Bronchial epithelial cell (primary cell): ENCODE results near the gene KCTD1. TPM values are rescaled to one million over a fixed set of nuclear protein-coding genes. Genes with fewer than 3 reads are reported as not detected.

Experiments
- DNase-seq: peaks from one replicate; pipeline ENCODE4 v3.0.0-alpha.2; 2010; ENCODE audit warnings: low read depth
- FAIRE-seq: peaks from 2 replicates; lab custom pipeline; 2011; peaks lifted over from hg19 to GRCh38; lab: Jason Lieb, UNC
- H3K27me3 ChIP-seq: 2 replicates; pipeline ENCODE4 v1.5.1; 2011; ENCODE audit warnings: low read length; ENCODE audit not compliant: control insufficient read depth, insufficient read depth
- H3K36me3 ChIP-seq: 2 replicates; pipeline ENCODE4 v1.5.1; 2011; ENCODE audit warnings: low read length; ENCODE audit not compliant: control insufficient read depth, insufficient read depth
- H3K4me3 ChIP-seq: 2 replicates; pipeline ENCODE4 v1.5.1; 2011; ENCODE audit warnings: mild to moderate bottlenecking, low read depth, low read length, control low read depth
- CTCF ChIP-seq: IDR thresholded peaks from 2 replicates; pipeline ENCODE4 v1.5.1; 2011; ENCODE audit warnings: mild to moderate bottlenecking, moderate library complexity, low read length, control low read depth, inconsistent platforms; ENCODE audit not compliant: insufficient read depth, severe bottlenecking
- total RNA-seq: library from RNA; depleted of rRNA; stranded (reverse); fragments of >200 nt; gene quantifications from 2 replicates; pipeline ENCODE4 v1.2.1, GENCODE V29; 2014

KCTD1 gene
- total RNA-seq, 1 donor from 2014 or later = 16.6 TPM

GRCh38 chr18:26574958-26575864 lies 26.9 kb upstream of the KCTD1 start:
- DNase-seq (peak; percentile 74), FAIRE-seq (no peak)
- no peak for TF ChIP-seq CTCF

GRCh38 chr18:26568926-26569665 lies 20.7 kb upstream of the KCTD1 start:
- H3K27me3 ChIP-seq = no peaks in the 10 kb centered on the region
- FAIRE-seq (no peak), DNase-seq (peak; percentile 72)
- TF ChIP-seq CTCF = no peak
- H3K36me3 ChIP-seq = no peaks in the 10 kb centered on the region
- no peak overlapping the region for H3K4me3 ChIP-seq

More at GRCh38 chr18:26574958-26575864, 26.9 kb upstream of the KCTD1 start:
- H3K27me3 ChIP-seq = no peaks in the 10 kb centered on the region
- H3K4me3 ChIP-seq = peak overlapping the region; percentile 39
- H3K36me3 ChIP-seq = no peaks in the 10 kb centered on the region

GRCh38 chr18:26568513-26568912 lies 20.2 kb upstream of the KCTD1 start:
- H3K36me3 ChIP-seq = no peaks in the 10 kb centered on the region
- FAIRE-seq = no peak
- no peak for DNase-seq

GRCh38 chr18:26566874-26567555 lies 18.7 kb upstream of the KCTD1 start:
- no peak for TF ChIP-seq CTCF
- DNase-seq = no peak
- H3K4me3 ChIP-seq = no peak overlapping the region
- FAIRE-seq = no peak
- H3K27me3 ChIP-seq = no peaks in the 10 kb centered on the region
- no peaks in the 10 kb centered on the region for H3K36me3 ChIP-seq

More at GRCh38 chr18:26568513-26568912, 20.2 kb upstream of the KCTD1 start:
- no peak for TF ChIP-seq CTCF
- H3K27me3 ChIP-seq = no peaks in the 10 kb centered on the region
- no peak overlapping the region for H3K4me3 ChIP-seq

GRCh38 chr18:26565514-26565913 lies 17.2 kb upstream of the KCTD1 start:
- Histone ChIP-seq H3K27me3 (no peaks in the 10 kb centered on the region), H3K4me3 (no peak overlapping the region), H3K36me3 (no peaks in the 10 kb centered on the region)
- no peak for DNase-seq
- TF ChIP-seq CTCF = no peak
- FAIRE-seq = no peak
